Right kidney (tissue), 1 donor: ENCODE measurements around the gene DLEC1.

Source experiments
- DNase-seq: peaks from one replicate; pipeline ENCODE4 v3.0.0-alpha.2; 2016

The DLEC1 gene

GRCh38 chr3:38137615-38138348 is 98.8 kb downstream of the DLEC1 start:
- DNase-seq: no peak

- DNase-seq: peak; percentile 91
Measured at GRCh38 chr3:38138349-38139190, 99.6 kb downstream of the DLEC1 start, which contains the start of gene MYD88. MYD88 (plus strand) TSS chr3:38138661; CDS start chr3:38138701, 40 bp downstream.

GRCh38 chr3:38139191-38139590 is 100.2 kb downstream of the DLEC1 start:
- no peak for DNase-seq

GRCh38 chr3:38139652-38140051 is 100.6 kb downstream of the DLEC1 start:
- DNase-seq: no peak

- no peak for DNase-seq
Measured at GRCh38 chr3:38140326-38141172, 101.5 kb downstream of the DLEC1 start.

GRCh38 chr3:38141173-38141951 is 102.4 kb downstream of the DLEC1 start:
- no peak for DNase-seq

- no peak for DNase-seq
Measured at GRCh38 chr3:38141952-38142273, 102.9 kb downstream of the DLEC1 start.

- no peak for DNase-seq
Measured at GRCh38 chr3:38142959-38143358, 104.0 kb downstream of the DLEC1 start.

- DNase-seq: no peak
Measured at GRCh38 chr3:38143511-38143910, 104.5 kb downstream of the DLEC1 start.

- no peak for DNase-seq
Measured at GRCh38 chr3:38146504-38146903, 107.5 kb downstream of the DLEC1 start.

- no peak for DNase-seq
Measured at GRCh38 chr3:38147421-38147820, 108.4 kb downstream of the DLEC1 start.

- DNase-seq: no peak
Measured at GRCh38 chr3:38148311-38148882, 109.4 kb downstream of the DLEC1 start.

- DNase-seq: no peak
Measured at GRCh38 chr3:38149708-38150107, 110.7 kb downstream of the DLEC1 start.

- DNase-seq: no peak
Measured at GRCh38 chr3:38150780-38151528, 111.9 kb downstream of the DLEC1 start.

- no peak for DNase-seq
Measured at GRCh38 chr3:38151667-38152265, 112.8 kb downstream of the DLEC1 start.

GRCh38 chr3:38152609-38153008 is 113.6 kb downstream of the DLEC1 start:
- DNase-seq: no peak

GRCh38 chr3:38153221-38153620 is 114.2 kb downstream of the DLEC1 start:
- no peak for DNase-seq

- no peak for DNase-seq
Measured at GRCh38 chr3:38154033-38154494, 115.1 kb downstream of the DLEC1 start.

- DNase-seq: no peak
Measured at GRCh38 chr3:38154625-38155255, 115.7 kb downstream of the DLEC1 start.

GRCh38 chr3:38155825-38156224 is 116.8 kb downstream of the DLEC1 start:
- no peak for DNase-seq
